K562 (cell line): ENCODE data around the gene RNU6-9. TPM values are rescaled to one million over a fixed set of nuclear protein-coding genes. Genes with fewer than 3 reads are reported as not detected.

Experiments
- ATAC-seq: fragments of 200-7000 bp; cut with Tn5 transposase; 3 replicates; pipeline ENCODE4 v1.9.1; 2020; ENCODE audit warnings: moderate library complexity
- BruUV-seq: library from RNA; stranded (reverse); fragments of 400-500 nt; replicated peaks from 2 replicates; lab custom pipeline; 2021; lab: Mats Ljungman, UMichigan
- CTCF ChIA-PET: fragments of 300-600 bp; formaldehyde crosslinking; extraction: SDS; loops from one replicate; lab custom pipeline; 2021; ENCODE audit warnings: low intra/inter-chr PET ratio; lab: Yijun Ruan, JAX
- POLR2A ChIA-PET: fragments of 300-600, 350-650 bp; sonication (Branson Sonifier 250); formaldehyde crosslinking; extraction: SDS; loops from one replicate; lab custom pipeline; 2021; ENCODE audit warnings: antibody characterized with exemption, inconsistent platforms; lab: Yijun Ruan, JAX
- DNase-seq, 4 experiments: peaks; one replicate each; pipeline versions ENCODE4 v3.0.0 to v3.0.0-alpha.2; 2011 to 2018; ENCODE audit warnings: low spot score in 3 of 4, mixed read lengths in 3 of 4; ENCODE audit errors: extremely low read depth in 1 of 4
- FAIRE-seq: peaks from 2 replicates; lab custom pipeline; 2011; peaks lifted over from hg19 to GRCh38; lab: Jason Lieb, UNC
- H2AFZ ChIP-seq: 2 replicates; pipeline ENCODE4 v1.6.0; 2011; ENCODE audit warnings: low read depth, low read length, control low read depth, inconsistent platforms
- H3K27ac ChIP-seq: fragments of 200-600 bp; 3 replicates; pipeline ENCODE4 v1.8.0; 2011; ENCODE audit warnings: low read depth, mild to moderate bottlenecking, control low read depth, inconsistent platforms, low read length, moderate library complexity, mixed read lengths; ENCODE audit errors: extremely low read depth
- H3K27me3 ChIP-seq, 2 experiments: fragments of 300-600 bp in 1 of 2; 2 replicates in 1 of 2; 3 replicates in 1 of 2; pipeline versions ENCODE4 v1.6.0 to v1.8.0; 2011; ENCODE audit warnings: inconsistent platforms in 2 of 2, low read length in 2 of 2, mild to moderate bottlenecking in 1 of 2, mixed read lengths in 1 of 2, moderate library complexity in 1 of 2; ENCODE audit not compliant: control insufficient read depth in 2 of 2, insufficient read depth in 2 of 2
- H3K36me3 ChIP-seq: fragments of 300-600 bp; 3 replicates; pipeline ENCODE4 v1.8.0; 2011; ENCODE audit warnings: mild to moderate bottlenecking, low read length, inconsistent platforms; ENCODE audit not compliant: control insufficient read depth, insufficient read depth
- H3K4me1 ChIP-seq, 2 experiments: fragments of 200-600 bp in 1 of 2; replicated peaks in 1 of 2; 2 replicates in 1 of 2; 3 replicates in 1 of 2; pipeline versions ENCODE4 v1.5.1 to v1.8.0; 2011; ENCODE audit warnings: inconsistent platforms in 2 of 2, low read length in 2 of 2, mild to moderate bottlenecking in 1 of 2, mixed read lengths in 1 of 2, moderate library complexity in 1 of 2; ENCODE audit not compliant: control insufficient read depth in 2 of 2, insufficient read depth in 2 of 2
- H3K4me2 ChIP-seq: 2 replicates; pipeline ENCODE4 v1.6.1; 2011; ENCODE audit warnings: low read length, control low read depth, inconsistent platforms, mixed read lengths; ENCODE audit not compliant: insufficient read depth
- H3K4me3 ChIP-seq: fragments of 200-600 bp; sonication (generic), shearing (Covaris generic); 2 replicates; pipeline ENCODE4 v1.5.1; 2016; ENCODE audit warnings: control low read depth, inconsistent platforms
- H3K79me2 ChIP-seq: fragments of 200-600 bp; 3 replicates; pipeline ENCODE4 v1.8.0; 2011; ENCODE audit warnings: low read length, inconsistent platforms; ENCODE audit not compliant: control insufficient read depth, insufficient read depth
- H3K9ac ChIP-seq, 2 experiments: 2 replicates each; pipeline versions ENCODE4 v1.6.0 to v1.6.1; 2011; ENCODE audit warnings: low read depth in 2 of 2, low read length in 2 of 2, control low read depth in 1 of 2, inconsistent platforms in 1 of 2, mild to moderate bottlenecking in 1 of 2, mixed read lengths in 1 of 2; ENCODE audit not compliant: insufficient read depth in 1 of 2
- H3K9me1 ChIP-seq: one replicate; pipeline ENCODE4 v1.6.0; 2011; ENCODE audit warnings: inconsistent platforms, mild to moderate bottlenecking, low read length, moderate library complexity; ENCODE audit not compliant: control insufficient read depth, insufficient read depth
- H3K9me3 ChIP-seq: replicated peaks from 2 replicates; pipeline ENCODE4 v1.5.1; 2011; ENCODE audit warnings: low read depth, low read length, inconsistent platforms; ENCODE audit not compliant: control insufficient read depth, insufficient read depth
- H4K20me1 ChIP-seq: replicated peaks from 2 replicates; pipeline ENCODE4 v1.6.1; 2011; ENCODE audit warnings: low read length, inconsistent platforms, mixed read lengths; ENCODE audit not compliant: control insufficient read depth, insufficient read depth
- ARID1B ChIP-seq: fragments of 450-650 bp; IDR thresholded peaks from 2 replicates; pipeline ENCODE4 v1.6.1; 2016; ENCODE audit warnings: antibody characterized with exemption, mild to moderate bottlenecking, inconsistent platforms
- ELF1 ChIP-seq: fragments of 200-800 bp; sonication (Bioruptor generic); IDR thresholded peaks from 2 replicates; pipeline ENCODE4 v1.6.1; 2016; ENCODE audit warnings: missing genetic modification characterization, missing compliant biosample characterization
- NR3C1 ChIP-seq: sonication (generic); formaldehyde crosslinking; IDR thresholded peaks from 2 replicates; pipeline ENCODE4 v1.8.1; 2022; ENCODE audit warnings: missing genetic modification reagents
- RBFOX2 ChIP-seq: fragments of 200-400 bp; formaldehyde crosslinking; IDR thresholded peaks from 2 replicates; pipeline ENCODE4 v1.6.1; 2017; ENCODE audit warnings: low read depth, mild to moderate bottlenecking, low read length, moderate library complexity
- RBM22 ChIP-seq: fragments of 200-400 bp; formaldehyde crosslinking; IDR thresholded peaks from 2 replicates; pipeline ENCODE4 v1.6.1; 2018; ENCODE audit warnings: low read length, low read depth; ENCODE audit not compliant: poor library complexity, severe bottlenecking
- TAF15 ChIP-seq: fragments of 200-400 bp; formaldehyde crosslinking; IDR thresholded peaks from 2 replicates; pipeline ENCODE4 v1.6.1; 2017; ENCODE audit warnings: mild to moderate bottlenecking, low read depth, low read length, moderate library complexity
- WGBS: fragments of 100-300 bp; shearing (Covaris generic); methylation state at CpG from one replicate; pipeline ENCODE4 v1.1.6; 2016; ENCODE audit warnings: low coverage, mixed read lengths; ENCODE audit not compliant: insufficient coverage; ENCODE audit errors: missing lambda C conversion rate; 5-methylcytosine and 5-hydroxymethylcytosine counted together
- in situ Hi-C: fragments of 300-500 bp; cut with MboI; formaldehyde crosslinking; loops from 4 replicates; pipeline ENCODE4 v1.15.0; 2018; ENCODE audit warnings: inconsistent platforms, mixed read lengths
- intact Hi-C: fragments of 100-400 bp; cut with micrococcal nuclease; formaldehyde crosslinking; loops from 2 replicates; pipeline ENCODE4 v1.14.2; 2022
- polyA plus RNA-seq, 8 experiments: library from polyadenylated mRNA; depleted of rRNA in 4 of 8; stranded (reverse) in 5 of 8; unstranded in 3 of 8; fragments of >200 nt; fragmentation: Nextera tagmentation in 2 of 8; fragmentation: Illumina TruSeq in 1 of 8; extraction: Ambion mirVana in 2 of 8; extraction: Trizol in 1 of 8; gene quantifications; 2 replicates each; pipeline versions ENCODE4 v1.2.1 to v1.2.3, GENCODE V29; 2011 to 2014; ENCODE audit warnings: inconsistent platforms in 1 of 8, missing spikeins in 1 of 8
- total RNA-seq, 7 experiments: library from RNA; depleted of rRNA in 6 of 7; stranded (reverse); fragments of >200 nt in 6 of 7; fragmentation: Illumina TruSeq in 2 of 7; extraction: Trizol in 2 of 7; gene quantifications; 2 replicates each; pipeline versions ENCODE4 v1.2.1 to v1.2.3, GENCODE V29; 2011 to 2021; ENCODE audit warnings: low replicate concordance in 1 of 7

RNU6-9 gene
- total and polyA plus RNA-seq, 9 of the 15 experiments (the other 6 are each of a cell fraction or from before 2014, with no cell fraction given), result not detected

DNA sequence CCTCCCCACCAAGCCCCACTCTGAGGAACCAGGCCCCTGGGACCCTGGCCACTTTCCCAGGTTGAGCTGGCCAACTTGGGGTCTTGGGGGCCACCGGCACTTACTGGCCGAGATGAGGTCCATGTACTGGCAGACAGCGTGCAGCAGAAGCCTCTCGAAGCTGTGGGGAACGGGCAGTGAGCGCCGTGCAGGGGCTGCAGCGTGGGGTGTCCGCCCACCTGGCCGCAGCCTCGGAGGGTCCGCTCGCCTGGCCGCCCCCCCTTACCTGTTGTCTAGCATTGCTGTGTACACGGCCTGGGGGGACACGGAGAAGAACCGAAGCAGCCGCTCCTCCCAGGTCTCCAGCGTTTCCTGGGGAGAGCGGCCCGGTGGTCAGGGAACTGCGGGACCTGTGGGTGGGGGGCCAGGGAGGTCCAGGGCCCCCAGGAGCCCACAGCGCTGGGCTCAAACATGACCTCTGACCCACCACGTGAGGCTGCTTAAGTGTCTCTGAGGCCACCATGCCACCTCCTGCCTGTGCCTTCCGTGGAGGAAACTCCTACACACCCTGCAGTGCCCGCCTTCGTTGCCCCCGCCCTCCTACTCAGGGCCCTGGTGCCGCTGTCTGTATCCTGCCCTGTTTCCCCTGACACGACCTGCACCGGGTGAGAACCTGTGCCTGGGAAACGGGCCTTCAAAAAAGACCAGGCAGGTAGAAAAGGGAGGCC, 6.2 kb downstream of the RNU6-9 start:
- H3K79me2 ChIP-seq, result peaks cover 42% of the 10 kb centered on the region
- no peak overlapping the region for H2AFZ ChIP-seq
- in situ Hi-C loops (no loop called here), intact Hi-C loops (no loop called here)
- peaks cover 12% of the 10 kb centered on the region for H4K20me1 ChIP-seq
- H3K9me1 ChIP-seq, result peaks cover 5% of the 10 kb centered on the region
- DNase-seq (no peak), FAIRE-seq (no peak), ATAC-seq (no peak)
- TF ChIP-seq RBFOX2, result peak; percentile 65
- TF ChIP-seq ARID1B, result no peak
- peak; percentile 17 for TF ChIP-seq RBM22
- 0 out of 2 replicates have a peak, but pooled peaks have one; percentile 29 for TF ChIP-seq NR3C1 (CRISPR knock-in tag)
- no peak for TF ChIP-seq ELF1 (tag)
- no peak for TF ChIP-seq TAF15
- H3K27ac ChIP-seq, result no peak overlapping the region
- ChIA-PET POLR2A (no interaction called here), CTCF (no interaction called here)
- no peaks in the 10 kb centered on the region for H3K9me3 ChIP-seq
- peaks cover 34 to 77% of the 10 kb centered on the region in 2 experiments for H3K4me1 ChIP-seq
- peak overlapping the region in 1 of 2 experiments; percentile 61; a peak in 1 of 4 replicates for H3K9ac ChIP-seq
- H3K4me2 ChIP-seq, result no peak overlapping the region
- 85% methylated on average over 19 of the region's 32 CpGs for WGBS
- H3K27me3 ChIP-seq, result no peaks in the 10 kb centered on the region
- H3K36me3 ChIP-seq, result peaks cover 60% of the 10 kb centered on the region; the same call in 2 of the 3 replicates
- no peak overlapping the region for H3K4me3 ChIP-seq
- BruUV-seq, result no TSS peak
